Posterior vena cava (tissue), 2 donors: ENCODE measurements around the gene TNS4. TPM values are rescaled to one million over a fixed set of nuclear protein-coding genes. Genes with fewer than 3 reads are reported as not detected.

ENCODE experiments used
- DNase-seq: peaks from one replicate; pipeline ENCODE4 v3.0.0-alpha.2; 2020; ENCODE audit warnings: low spot score
- intact Hi-C, 2 donors: fragments of 100-400 bp; cut with DNase I; formaldehyde crosslinking; loops; one replicate each; pipeline versions ENCODE4 v1.14.1 to v1.14.2; 2022 to 2023
- total RNA-seq, 2 donors: library from RNA; stranded (reverse); fragmentation: NEBNext Ultra II Directional; extraction: Animal tissue kit (Norgen Biotek cat#: 25700); gene quantifications; one replicate each; pipeline ENCODE4 v1.2.1, GENCODE V29; 2021
- donor health status: DM: yes; HTN: yes; CAD: no.
- donor health status: DM: yes; HTN: yes; CAD: no.

TNS4 gene
- total RNA-seq, 2 donors from 2014 or later = 0.14 to 0.38 TPM

DNA sequence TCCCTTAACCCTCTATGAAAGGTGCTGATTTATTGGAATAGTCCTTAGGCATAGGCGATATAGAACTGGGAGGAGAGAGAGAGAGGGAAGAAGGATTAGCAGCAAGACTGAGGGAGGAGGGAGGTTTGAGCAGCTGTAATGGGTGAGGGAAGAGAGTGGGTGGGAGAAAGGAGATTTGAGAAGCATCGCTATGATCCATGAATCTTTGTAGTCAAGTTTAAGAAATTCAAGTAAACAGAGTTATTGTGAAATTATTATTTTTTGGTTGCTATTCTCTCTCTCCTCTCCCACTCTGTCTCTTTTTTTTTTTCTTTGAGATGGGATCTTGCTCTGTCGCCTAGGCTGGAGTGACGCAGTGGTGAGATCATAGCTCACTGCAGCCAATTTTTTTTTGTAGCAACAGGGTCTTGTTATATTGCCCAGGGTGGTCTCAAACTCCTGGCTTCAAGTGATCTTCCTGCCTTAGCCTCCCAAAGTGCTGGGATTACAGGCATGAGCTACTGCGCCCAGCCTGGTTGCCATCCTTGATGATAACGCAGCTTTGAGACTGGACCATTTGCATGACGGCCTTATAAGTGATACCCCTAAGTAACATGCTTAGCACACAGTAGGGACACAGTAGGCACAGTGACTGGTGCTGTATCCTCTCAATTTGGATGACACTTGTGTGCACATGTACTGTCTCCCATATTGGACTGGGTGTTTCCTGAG is 21.0 kb upstream of the TNS4 start:
- peak; percentile 17 for DNase-seq
- intact Hi-C loops = no loop called here

DNA sequence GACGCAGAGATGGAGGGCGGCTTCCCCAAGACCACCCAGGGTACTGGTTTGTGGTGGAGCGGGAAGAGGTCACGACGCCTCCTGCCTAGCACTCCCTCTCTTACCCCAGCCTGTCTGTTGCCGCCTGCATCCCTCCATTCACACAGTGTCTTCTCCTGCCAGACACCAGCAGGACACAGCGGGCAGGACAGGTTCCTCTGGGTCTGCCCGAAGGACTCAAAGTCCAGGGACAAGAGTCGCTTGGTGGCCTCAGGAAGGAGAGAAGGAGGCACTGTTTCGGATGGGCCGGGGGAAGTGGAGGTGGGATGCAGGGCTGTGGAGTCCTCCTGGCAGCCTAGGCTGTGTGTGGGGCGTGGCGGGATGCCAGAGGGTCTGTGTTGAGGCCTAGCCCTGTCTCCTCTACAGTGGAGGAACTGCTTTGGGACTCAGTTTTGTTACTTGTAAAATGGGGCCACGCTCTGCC is 19.6 kb upstream of the TNS4 start:
- DNase-seq = peak; percentile 73
- intact Hi-C loops = no loop called here

DNA sequence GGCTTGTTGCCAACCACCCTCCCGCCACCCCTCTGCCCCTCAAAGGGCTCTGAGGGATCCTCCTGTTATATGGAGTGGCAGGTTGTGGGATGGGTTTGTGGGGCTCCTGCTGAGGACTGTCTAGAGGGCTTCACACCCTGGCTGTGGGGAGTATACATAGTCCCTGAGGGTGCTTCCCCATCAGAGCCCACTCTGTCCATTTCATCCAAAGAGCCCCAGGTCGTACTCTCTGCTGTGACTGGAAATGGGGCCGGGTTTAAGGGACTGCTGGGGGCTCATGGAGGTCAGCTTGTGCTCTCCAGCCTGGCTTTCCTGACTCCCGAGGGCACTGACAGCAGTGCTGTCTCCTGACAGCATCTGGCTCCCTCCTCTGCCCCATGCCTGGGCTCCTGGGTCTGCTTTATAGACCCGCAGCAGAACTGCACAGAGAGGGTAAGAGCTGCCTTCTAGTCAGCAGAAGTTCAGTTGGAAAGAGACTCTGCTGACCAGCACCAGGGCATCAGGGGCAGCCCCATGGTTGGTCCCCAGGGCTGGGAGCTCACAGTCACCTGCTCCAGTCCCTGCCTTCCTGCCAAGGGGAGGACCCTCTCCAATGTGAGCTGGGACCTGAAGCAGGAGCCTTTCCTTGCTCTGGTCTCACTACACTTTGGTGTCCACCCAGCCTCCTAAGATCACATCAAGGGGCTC is 17.8 kb upstream of the TNS4 start:
- intact Hi-C loops = no loop called here
- peak; percentile 47 for DNase-seq

GRCh38 chr17:40518401-40519088 is 17.1 kb upstream of the TNS4 start:
- intact Hi-C loops = no loop called here
- DNase-seq = peak; percentile 28

DNA sequence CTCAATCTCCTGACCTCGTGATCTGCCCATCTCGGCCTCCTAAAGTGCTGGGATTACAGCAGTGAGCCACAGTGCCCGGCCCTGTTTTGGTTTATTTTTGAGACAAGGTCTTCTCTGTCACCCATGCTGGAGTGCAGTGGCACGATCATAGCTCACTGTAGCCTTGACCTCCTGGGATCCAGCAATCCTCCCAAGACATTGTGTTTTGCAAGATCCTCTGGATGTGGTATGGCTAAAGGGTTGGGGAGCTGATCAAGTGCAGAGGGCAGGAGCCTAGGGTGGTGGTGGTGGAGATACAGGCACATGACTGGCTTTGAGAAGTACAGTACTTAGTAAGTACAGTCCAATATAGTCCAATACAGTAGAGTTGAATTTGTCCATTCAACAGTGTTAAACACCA is 16.6 kb upstream of the TNS4 start:
- DNase-seq = peak; percentile 9

DNA sequence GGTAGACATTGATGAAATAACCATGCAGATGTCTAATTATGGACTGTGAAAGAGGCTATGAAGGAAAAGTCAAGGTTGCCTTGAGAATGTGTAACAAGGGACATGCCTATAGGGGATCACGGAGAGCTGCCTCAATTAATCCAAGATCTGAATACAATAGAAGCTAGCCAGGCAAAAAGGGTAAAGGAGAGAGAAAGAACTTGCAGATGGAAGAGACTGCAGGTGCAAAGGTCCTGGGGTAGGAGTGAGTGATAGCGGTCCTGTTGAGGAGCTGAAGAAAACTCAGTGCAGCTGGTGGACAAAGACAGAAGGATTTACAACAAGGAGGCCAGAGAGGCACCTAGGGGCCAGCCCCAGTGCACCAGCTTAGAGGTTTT is 15.9 kb upstream of the TNS4 start:
- DNase-seq = peak; percentile 5
- intact Hi-C loops = no loop called here

More for the DNA sequence above, 16.6 kb upstream of the TNS4 start:
- intact Hi-C loops = no loop called here

DNA sequence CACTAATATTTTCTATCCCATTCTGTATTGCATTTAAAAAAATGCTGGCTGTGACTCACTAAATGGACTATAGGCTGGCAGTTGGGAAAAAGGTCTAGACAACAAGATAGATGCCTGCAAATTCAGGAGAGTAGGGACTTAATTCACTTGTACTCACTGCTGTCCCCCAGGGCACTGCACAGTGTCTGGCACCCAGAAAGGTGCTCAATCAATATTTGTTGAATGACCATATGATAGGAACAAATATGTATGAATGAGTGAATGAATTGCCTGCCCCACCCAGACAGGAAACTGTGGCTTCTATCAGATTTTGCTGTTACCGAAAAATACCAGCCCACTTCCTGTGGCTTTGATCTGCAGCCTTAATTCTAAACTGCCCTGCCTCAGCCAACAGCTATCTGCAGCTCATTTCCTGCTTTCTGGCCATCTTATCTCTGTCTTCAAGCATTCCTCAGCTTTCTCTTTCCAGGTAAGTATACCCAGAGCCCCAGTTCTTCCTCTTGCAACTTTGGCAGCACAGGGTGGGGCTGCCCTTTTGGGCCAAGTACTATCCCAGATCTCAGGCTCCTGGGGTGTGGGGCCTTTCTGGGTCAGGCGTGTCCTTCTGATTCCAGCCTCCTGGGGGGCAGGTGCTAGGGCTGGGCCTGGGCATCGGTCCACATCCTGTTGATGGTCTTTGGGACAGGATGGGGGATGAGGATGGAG is 15.3 kb upstream of the TNS4 start:
- intact Hi-C loops = no loop called here
- peak; percentile 47 for DNase-seq

- peak; percentile 53 for DNase-seq
- intact Hi-C loops = no loop called here
These were observed 14.1 kb upstream of the TNS4 start for GRCh38 chr17:40515491-40516041.

DNA sequence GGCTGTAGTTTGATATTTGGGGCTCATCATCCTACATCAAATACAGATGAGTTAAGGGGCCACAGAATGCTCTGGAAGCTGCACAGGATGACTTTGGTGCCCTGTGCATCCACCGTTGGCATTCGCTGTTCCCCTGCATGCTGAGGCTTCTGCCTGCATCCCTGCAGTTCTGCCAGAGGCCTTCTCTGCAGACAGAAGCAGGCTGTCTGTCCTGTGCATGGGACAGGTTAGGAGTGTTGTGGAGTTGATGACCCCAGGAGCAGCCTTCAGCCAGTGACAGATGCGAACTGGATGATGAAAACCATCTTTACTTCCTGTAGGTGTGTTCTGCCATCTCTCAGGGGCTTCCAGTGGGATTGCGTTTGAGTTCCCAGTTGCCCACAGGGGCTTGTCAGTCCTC is 13.6 kb upstream of the TNS4 start:
- intact Hi-C loops = no loop called here

GRCh38 chr17:40514013-40514875 is 12.8 kb upstream of the TNS4 start:
- DNase-seq = peak; percentile 49
- intact Hi-C loops = no loop called here

More for the DNA sequence above, 13.6 kb upstream of the TNS4 start:
- DNase-seq = peak; percentile 41

- peak; percentile 63 for DNase-seq
- intact Hi-C loops = no loop called here
These were observed 10.3 kb upstream of the TNS4 start for GRCh38 chr17:40511667-40512220.

DNA sequence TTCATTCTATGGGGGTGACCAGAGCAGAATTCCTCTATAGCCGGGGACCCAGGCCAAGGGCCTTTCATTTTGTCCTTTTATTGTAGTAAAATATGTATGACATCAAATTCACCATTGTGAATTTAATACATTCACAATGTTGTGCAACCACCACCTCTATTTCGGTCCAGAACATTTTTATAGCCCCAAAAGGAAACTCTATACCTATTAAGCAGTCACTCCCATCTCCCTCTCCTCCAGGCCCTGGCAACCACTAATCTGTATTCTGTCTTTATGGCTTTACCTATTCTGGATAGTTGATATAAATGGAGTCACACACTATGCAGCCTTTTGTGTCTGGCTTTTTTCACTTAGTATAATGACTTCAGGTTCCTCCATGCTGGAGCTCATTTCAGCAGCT is 9.7 kb upstream of the TNS4 start:
- intact Hi-C loops = no loop called here
- DNase-seq = no peak

DNA sequence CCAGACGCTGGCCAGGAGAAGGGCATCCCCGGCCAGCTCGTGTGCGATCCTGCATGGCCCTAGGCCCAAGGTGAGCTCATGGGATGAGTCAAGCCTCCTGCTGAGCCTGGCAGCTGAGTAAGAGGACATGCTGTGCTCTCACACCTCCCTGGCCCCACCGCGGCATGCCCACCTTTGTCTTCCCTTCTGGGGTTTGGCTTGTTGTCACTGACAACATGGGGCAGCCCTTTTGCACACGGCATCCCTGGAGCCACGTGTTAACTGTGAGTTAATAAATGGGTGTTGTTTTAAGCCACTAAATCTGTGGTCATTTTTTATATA is 8.9 kb upstream of the TNS4 start:
- peak; percentile 64 for DNase-seq
- intact Hi-C loops = no loop called here

DNA sequence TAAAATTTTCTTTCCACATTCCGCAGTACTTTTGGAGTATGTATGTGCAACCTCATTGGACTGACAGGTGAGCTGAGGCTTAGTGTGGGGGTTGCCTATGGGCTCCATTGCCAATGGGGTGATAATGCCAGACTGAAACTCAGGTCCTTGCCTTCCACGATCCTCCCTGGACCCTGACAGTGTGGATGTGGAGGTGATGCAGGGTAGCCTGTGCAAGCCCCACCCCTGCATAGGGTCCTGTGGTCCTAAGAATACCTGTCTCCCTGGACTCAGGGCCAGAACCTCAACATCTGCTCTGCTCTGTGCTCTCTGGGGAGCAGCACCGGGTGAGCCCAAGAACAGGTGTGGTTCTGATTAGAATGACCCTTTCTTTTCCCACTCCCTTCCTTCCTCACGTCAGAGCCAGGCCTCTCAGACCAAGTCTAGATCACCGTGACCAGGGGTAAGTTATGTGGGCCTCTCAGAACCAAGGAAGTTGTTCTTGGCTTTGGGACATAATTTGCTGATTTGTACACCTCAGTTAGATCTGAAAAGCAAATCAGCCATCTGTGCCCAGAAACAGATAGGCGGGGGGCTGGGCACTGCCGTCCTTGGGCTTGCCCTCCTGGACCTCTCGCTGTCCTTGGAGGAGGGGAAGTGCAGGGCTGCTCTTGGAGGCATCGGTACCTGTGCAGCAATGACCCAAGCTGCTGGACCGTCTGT is 8.4 kb upstream of the TNS4 start:
- peak; percentile 18 for DNase-seq
- intact Hi-C loops = no loop called here

GRCh38 chr17:40506786-40507185 is 5.4 kb upstream of the TNS4 start:
- intact Hi-C loops = no loop called here
- DNase-seq = no peak

- intact Hi-C loops = no loop called here
- DNase-seq = no peak
These were observed 1.7 kb upstream of the TNS4 start for GRCh38 chr17:40503154-40503553.

GRCh38 chr17:40502716-40503115 is 1.3 kb upstream of the TNS4 start:
- peak; percentile 56 for DNase-seq
- intact Hi-C loops = no loop called here

DNA sequence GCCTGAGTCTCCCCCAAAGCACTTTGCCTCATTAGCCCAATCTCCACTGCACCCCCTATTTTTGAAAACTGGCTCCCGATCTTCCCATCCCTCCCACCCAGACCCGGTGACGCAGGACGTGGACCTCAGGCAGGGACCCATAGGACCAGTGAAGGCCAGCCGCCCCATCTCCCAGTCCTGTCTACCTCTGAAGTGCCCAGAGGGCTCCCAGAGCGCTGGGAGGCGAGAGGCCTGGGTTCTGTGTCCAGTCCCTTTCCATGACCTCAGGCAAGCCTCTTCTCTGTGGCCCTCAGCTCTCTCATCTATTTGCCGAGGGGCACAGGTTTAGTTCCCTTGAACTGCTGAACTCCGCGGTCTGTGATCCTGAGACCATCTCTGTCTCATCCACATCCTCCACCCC is 714 bp downstream of the TNS4 start:
- intact Hi-C loops = no loop called here
- peak; percentile 57 for DNase-seq
